ENCODE results near the gene SRGAP3. TPM values are rescaled to one million over a fixed set of nuclear protein-coding genes. Genes with fewer than 3 reads are reported as not detected.

SRGAP3 gene
- total RNA-seq, 1 donor from 2014 or later = 3.9 TPM

- no peak overlapping the region for H3K4me3 Mint-ChIP-seq (ENCODE audit: unreplicated experiment)
- H3K9ac ChIP-seq (ENCODE audit: low read length) = no peak overlapping the region
- FAIRE-seq = no peak
- no peaks in the 10 kb centered on the region for H4K20me1 ChIP-seq (ENCODE audit: insufficient read depth, low read length)
- no peaks in the 10 kb centered on the region for H3K9me3 ChIP-seq (ENCODE audit: insufficient read depth, low read depth, low read length)
- H3K4me3 ChIP-seq (ENCODE audit: insufficient read depth, low read depth, low read length) = no peak overlapping the region
- H3K79me2 ChIP-seq (ENCODE audit: insufficient read depth, low read length) = no peaks in the 10 kb centered on the region
- no peaks in the 10 kb centered on the region for H3K36me3 Mint-ChIP-seq (ENCODE audit: low read depth, unreplicated experiment)
- H3K27me3 ChIP-seq (ENCODE audit: insufficient read depth, low read length) = peaks cover 10% of the 10 kb centered on the region
- TF ChIP-seq CTCF (IDR thresholded peaks at IDR 0.05; ENCODE audit: insufficient read depth, low read depth, low read length) (no peak), EZH2 (IDR thresholded peaks at IDR 0.05; ENCODE audit: insufficient read depth, low read length) (no peak)
- no peak overlapping the region for H3K27ac ChIP-seq (ENCODE audit: low read depth, low read length)
- no peak overlapping the region for H3K27ac Mint-ChIP-seq (ENCODE audit: unreplicated experiment)
- no peak for DNase-seq (ENCODE audit: low read depth)
- H3K4me2 ChIP-seq (ENCODE audit: low read length) = no peak overlapping the region
- no peaks in the 10 kb centered on the region for H3K4me1 Mint-ChIP-seq (ENCODE audit: low read depth, unreplicated experiment)
- H3K27me3 Mint-ChIP-seq (ENCODE audit: low read depth, unreplicated experiment) = peaks cover 31% of the 10 kb centered on the region
- H2AFZ ChIP-seq (ENCODE audit: low read depth, low read length) = no peak overlapping the region
- peaks cover 3% of the 10 kb centered on the region for H3K9me3 Mint-ChIP-seq (ENCODE audit: unreplicated experiment)
- no peaks in the 10 kb centered on the region for H3K4me1 ChIP-seq (ENCODE audit: insufficient read depth, low read length)
- no peaks in the 10 kb centered on the region for H3K36me3 ChIP-seq (ENCODE audit: insufficient read depth, low read length)
These were observed 215.6 kb downstream of the SRGAP3 start for GRCh38 chr3:9033867-9034266.

GRCh38 chr3:9032231-9032777, 217.1 kb downstream of the SRGAP3 start:
- no peak overlapping the region for H2AFZ ChIP-seq (ENCODE audit: low read depth, low read length)
- H3K4me2 ChIP-seq (ENCODE audit: low read length) = no peak overlapping the region
- no peaks in the 10 kb centered on the region for H3K4me1 Mint-ChIP-seq (ENCODE audit: low read depth, unreplicated experiment)
- H3K27ac ChIP-seq (ENCODE audit: low read depth, low read length) = no peak overlapping the region
- H3K4me3 Mint-ChIP-seq (ENCODE audit: unreplicated experiment) = no peak overlapping the region
- DNase-seq (ENCODE audit: low read depth) (no peak), FAIRE-seq (no peak)
- H3K27ac Mint-ChIP-seq (ENCODE audit: unreplicated experiment) = no peak overlapping the region
- no peaks in the 10 kb centered on the region for H3K79me2 ChIP-seq (ENCODE audit: insufficient read depth, low read length)
- H3K27me3 ChIP-seq (ENCODE audit: insufficient read depth, low read length) = peaks cover 6% of the 10 kb centered on the region
- peaks cover 39% of the 10 kb centered on the region for H3K27me3 Mint-ChIP-seq (ENCODE audit: low read depth, unreplicated experiment)
- H3K9me3 ChIP-seq (ENCODE audit: insufficient read depth, low read depth, low read length) = no peaks in the 10 kb centered on the region
- peaks cover 3% of the 10 kb centered on the region for H3K9me3 Mint-ChIP-seq (ENCODE audit: unreplicated experiment)
- H3K4me3 ChIP-seq (ENCODE audit: insufficient read depth, low read depth, low read length) = no peak overlapping the region
- H3K4me1 ChIP-seq (ENCODE audit: insufficient read depth, low read length) = no peaks in the 10 kb centered on the region
- H3K36me3 ChIP-seq (ENCODE audit: insufficient read depth, low read length) = no peaks in the 10 kb centered on the region
- no peaks in the 10 kb centered on the region for H3K36me3 Mint-ChIP-seq (ENCODE audit: low read depth, unreplicated experiment)
- H4K20me1 ChIP-seq (ENCODE audit: insufficient read depth, low read length) = no peaks in the 10 kb centered on the region
- no peak overlapping the region for H3K9ac ChIP-seq (ENCODE audit: low read length)
- no peak for TF ChIP-seq EZH2 (IDR thresholded peaks at IDR 0.05; ENCODE audit: insufficient read depth, low read length)
- no peak for TF ChIP-seq CTCF (IDR thresholded peaks at IDR 0.05; ENCODE audit: insufficient read depth, low read depth, low read length)

GRCh38 chr3:9030034-9030433, 219.4 kb downstream of the SRGAP3 start:
- H3K4me2 ChIP-seq (ENCODE audit: low read length) = no peak overlapping the region
- no peak for DNase-seq (ENCODE audit: low read depth)
- H4K20me1 ChIP-seq (ENCODE audit: insufficient read depth, low read length) = no peaks in the 10 kb centered on the region
- no peak overlapping the region for H3K4me3 Mint-ChIP-seq (ENCODE audit: unreplicated experiment)
- H3K4me3 ChIP-seq (ENCODE audit: insufficient read depth, low read depth, low read length) = no peak overlapping the region
- peaks cover 6% of the 10 kb centered on the region for H3K27me3 ChIP-seq (ENCODE audit: insufficient read depth, low read length)
- no peaks in the 10 kb centered on the region for H3K36me3 ChIP-seq (ENCODE audit: insufficient read depth, low read length)
- H3K27ac Mint-ChIP-seq (ENCODE audit: unreplicated experiment) = no peak overlapping the region
- FAIRE-seq = no peak
- peaks cover 3% of the 10 kb centered on the region for H3K9me3 Mint-ChIP-seq (ENCODE audit: unreplicated experiment)
- no peaks in the 10 kb centered on the region for H3K4me1 Mint-ChIP-seq (ENCODE audit: low read depth, unreplicated experiment)
- peaks cover 38% of the 10 kb centered on the region for H3K27me3 Mint-ChIP-seq (ENCODE audit: low read depth, unreplicated experiment)
- H3K9ac ChIP-seq (ENCODE audit: low read length) = no peak overlapping the region
- peaks cover 2% of the 10 kb centered on the region for H3K36me3 Mint-ChIP-seq (ENCODE audit: low read depth, unreplicated experiment)
- no peak overlapping the region for H3K27ac ChIP-seq (ENCODE audit: low read depth, low read length)
- TF ChIP-seq CTCF (IDR thresholded peaks at IDR 0.05; ENCODE audit: insufficient read depth, low read depth, low read length) (no peak), EZH2 (IDR thresholded peaks at IDR 0.05; ENCODE audit: insufficient read depth, low read length) (no peak)
- H3K79me2 ChIP-seq (ENCODE audit: insufficient read depth, low read length) = no peaks in the 10 kb centered on the region
- H2AFZ ChIP-seq (ENCODE audit: low read depth, low read length) = no peak overlapping the region
- H3K9me3 ChIP-seq (ENCODE audit: insufficient read depth, low read depth, low read length) = no peaks in the 10 kb centered on the region
- no peaks in the 10 kb centered on the region for H3K4me1 ChIP-seq (ENCODE audit: insufficient read depth, low read length)
